Mononuclear cell (primary cell): ENCODE results near the gene SPNS3. TPM values are rescaled to one million over a fixed set of nuclear protein-coding genes. Genes with fewer than 3 reads are reported as not detected.

Experiments used
- H3K27me3 ChIP-seq: 2 replicates; pipeline ENCODE4 v1.6.0; 2011; ENCODE audit warnings: low read length, control low read depth; ENCODE audit not compliant: insufficient read depth
- H3K4me1 ChIP-seq: 2 replicates; pipeline ENCODE4 v1.5.1; 2011; ENCODE audit warnings: mild to moderate bottlenecking, low read length, control low read depth; ENCODE audit not compliant: insufficient read depth
- H3K4me3 ChIP-seq: 2 replicates; pipeline ENCODE4 v1.5.1; 2011; ENCODE audit warnings: mild to moderate bottlenecking, low read length, moderate library complexity
- H3K9me3 ChIP-seq: 2 replicates; pipeline ENCODE4 v1.5.1; 2011; ENCODE audit warnings: low read depth, mild to moderate bottlenecking, control low read depth, low read length
- total RNA-seq: library from RNA; depleted of rRNA; stranded (reverse); fragments of >200 nt; gene quantifications from one replicate; pipeline ENCODE4 v1.2.3, GENCODE V29; 2012

SPNS3 gene
- total RNA-seq, 1 donor = 2.5 TPM

- H3K4me1 ChIP-seq = peaks cover 1% of the 10 kb centered on the region
- no peak overlapping the region for H3K4me3 ChIP-seq
- H3K9me3 ChIP-seq = no peaks in the 10 kb centered on the region
- H3K27me3 ChIP-seq = no peaks in the 10 kb centered on the region
Measured at GRCh38 chr17:4530799-4531730, 97.3 kb downstream of the SPNS3 start.

DNA sequence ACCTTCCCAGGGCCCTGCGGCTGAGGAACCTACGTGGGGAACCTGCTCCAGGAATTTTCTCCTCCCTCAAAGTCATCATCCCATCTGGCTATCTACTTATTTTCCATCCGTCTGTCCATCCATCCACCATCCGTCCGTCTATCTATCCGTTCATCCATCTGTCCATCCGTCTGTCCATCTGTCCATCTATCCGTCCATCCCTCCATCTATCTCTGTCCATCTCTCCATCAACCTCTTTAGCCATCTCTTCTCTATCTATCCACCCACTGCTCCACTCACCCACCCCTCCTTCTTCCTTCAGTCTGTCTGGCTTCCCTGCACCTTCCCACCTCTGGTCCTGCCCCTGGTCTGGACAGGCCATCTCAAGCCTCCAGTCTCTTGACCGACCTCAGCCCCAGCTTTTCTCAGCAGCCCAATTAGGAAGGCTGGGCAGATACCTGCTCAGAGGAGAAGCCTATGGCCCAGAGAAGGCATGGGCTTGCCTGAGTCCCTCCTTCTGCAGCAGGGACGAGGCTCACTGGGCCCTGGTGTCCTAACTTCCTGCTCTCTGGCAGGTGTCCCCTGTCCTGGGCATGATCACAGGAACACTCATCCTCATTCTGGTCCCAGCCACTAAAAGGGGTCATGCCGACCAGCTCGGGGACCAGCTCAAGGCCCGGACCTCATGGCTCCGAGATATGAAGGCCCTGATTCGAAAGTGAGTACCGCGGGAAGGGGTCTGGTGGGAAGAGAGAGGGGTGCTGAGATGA lies 98.4 kb downstream of the SPNS3 start:
- no peaks in the 10 kb centered on the region for H3K27me3 ChIP-seq

GRCh38 chr17:4532860-4533522 lies 99.3 kb downstream of the SPNS3 start:
- H3K9me3 ChIP-seq = no peaks in the 10 kb centered on the region
- no peaks in the 10 kb centered on the region for H3K27me3 ChIP-seq
- no peak overlapping the region for H3K4me3 ChIP-seq
- peaks cover 11% of the 10 kb centered on the region for H3K4me1 ChIP-seq

More for the DNA sequence above, 98.4 kb downstream of the SPNS3 start:
- H3K4me1 ChIP-seq = peaks cover 11% of the 10 kb centered on the region
- no peak overlapping the region for H3K4me3 ChIP-seq
- no peaks in the 10 kb centered on the region for H3K9me3 ChIP-seq

DNA sequence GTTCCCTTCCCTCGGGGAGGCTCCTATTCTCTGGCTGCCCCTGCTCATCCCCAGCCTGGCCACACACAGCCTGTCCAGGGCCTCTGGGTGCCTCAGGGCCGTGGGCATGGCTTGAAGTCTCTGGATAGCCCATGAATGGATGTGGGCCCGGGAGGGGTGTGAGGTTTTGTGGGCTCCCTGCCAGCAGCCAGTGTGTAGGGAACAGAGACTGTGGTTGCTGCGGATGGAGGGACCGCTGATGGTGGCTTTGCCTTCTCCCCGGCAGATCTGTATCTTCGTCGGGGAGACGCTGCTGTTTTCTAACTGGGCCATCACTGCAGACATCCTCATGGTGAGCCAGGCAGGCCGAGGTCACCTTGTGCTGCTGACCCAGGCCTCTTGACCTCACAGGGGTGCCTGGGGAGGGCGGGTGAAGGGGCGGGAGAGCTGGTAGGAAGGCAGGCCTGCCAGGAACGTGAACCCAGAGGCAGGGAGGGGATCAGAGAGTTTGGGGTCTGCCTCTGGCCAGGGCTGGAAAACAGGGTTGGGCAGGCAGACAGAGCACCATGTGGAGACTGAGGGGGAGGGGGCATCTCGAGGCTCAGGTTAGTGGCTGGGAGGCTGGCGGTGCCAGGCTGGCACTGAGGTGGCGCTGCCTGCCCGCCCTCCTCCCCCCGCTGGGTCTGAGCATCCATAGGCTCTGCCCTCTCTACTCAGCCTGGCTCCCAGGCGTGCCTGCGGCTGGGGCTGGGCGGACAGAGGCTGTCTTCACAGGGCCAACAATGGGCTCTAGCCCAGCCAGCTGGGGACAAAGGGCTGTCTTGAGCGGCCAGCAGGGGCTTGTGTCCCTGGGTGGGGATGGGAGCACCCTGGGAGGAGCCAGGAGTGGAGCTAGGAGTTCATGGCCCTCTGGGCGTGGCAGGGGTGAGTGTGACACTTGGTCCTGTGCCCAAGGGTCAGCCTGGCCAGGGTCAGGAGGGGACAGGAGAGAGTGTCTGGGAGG lies 100.1 kb downstream of the SPNS3 start:
- Histone ChIP-seq H3K9me3 (no peaks in the 10 kb centered on the region), H3K4me1 (peaks cover 11% of the 10 kb centered on the region), H3K27me3 (no peaks in the 10 kb centered on the region), H3K4me3 (no peak overlapping the region)

GRCh38 chr17:4534515-4534914 lies 100.8 kb downstream of the SPNS3 start:
- no peaks in the 10 kb centered on the region for H3K9me3 ChIP-seq
- peaks cover 11% of the 10 kb centered on the region for H3K4me1 ChIP-seq
- no peak overlapping the region for H3K4me3 ChIP-seq
- no peaks in the 10 kb centered on the region for H3K27me3 ChIP-seq

- Histone ChIP-seq H3K4me3 (no peak overlapping the region), H3K4me1 (peaks cover 11% of the 10 kb centered on the region), H3K9me3 (no peaks in the 10 kb centered on the region), H3K27me3 (no peaks in the 10 kb centered on the region)
Measured at GRCh38 chr17:4534928-4535666, 101.4 kb downstream of the SPNS3 start.

DNA sequence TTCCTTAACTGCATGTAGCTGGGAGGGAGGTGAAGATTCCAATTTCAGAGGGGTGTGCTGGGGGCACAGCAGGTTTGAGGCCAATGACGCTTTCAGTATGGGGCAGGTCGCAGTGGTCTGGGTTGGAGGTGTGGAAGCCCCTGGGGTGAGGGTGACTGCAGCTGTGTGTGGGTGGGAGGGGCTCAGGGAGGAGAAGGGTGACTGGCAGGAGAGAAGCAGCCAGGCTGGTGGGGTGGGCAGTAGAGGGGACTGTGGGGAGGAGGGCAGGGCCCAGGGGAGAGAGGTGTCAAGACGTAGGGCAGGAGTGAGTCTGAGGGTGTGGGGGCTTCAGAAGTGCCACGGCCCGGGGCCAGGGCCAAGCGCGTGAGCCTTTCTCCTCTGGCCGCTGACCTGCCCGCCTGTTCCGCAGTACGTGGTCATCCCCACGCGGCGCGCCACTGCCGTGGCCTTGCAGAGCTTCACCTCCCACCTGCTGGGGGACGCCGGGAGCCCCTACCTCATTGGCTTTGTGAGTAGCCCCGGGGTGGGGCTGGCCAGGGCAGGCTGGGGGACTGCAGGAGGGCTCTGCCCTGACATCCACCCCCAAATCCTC lies 102.0 kb downstream of the SPNS3 start:
- H3K9me3 ChIP-seq = no peaks in the 10 kb centered on the region
- peaks cover 11% of the 10 kb centered on the region for H3K4me1 ChIP-seq
- no peaks in the 10 kb centered on the region for H3K27me3 ChIP-seq
- H3K4me3 ChIP-seq = no peak overlapping the region

GRCh38 chr17:4536259-4536741 lies 102.6 kb downstream of the SPNS3 start:
- Histone ChIP-seq H3K4me1 (peaks cover 11% of the 10 kb centered on the region), H3K27me3 (no peaks in the 10 kb centered on the region), H3K4me3 (no peak overlapping the region), H3K9me3 (no peaks in the 10 kb centered on the region)

DNA sequence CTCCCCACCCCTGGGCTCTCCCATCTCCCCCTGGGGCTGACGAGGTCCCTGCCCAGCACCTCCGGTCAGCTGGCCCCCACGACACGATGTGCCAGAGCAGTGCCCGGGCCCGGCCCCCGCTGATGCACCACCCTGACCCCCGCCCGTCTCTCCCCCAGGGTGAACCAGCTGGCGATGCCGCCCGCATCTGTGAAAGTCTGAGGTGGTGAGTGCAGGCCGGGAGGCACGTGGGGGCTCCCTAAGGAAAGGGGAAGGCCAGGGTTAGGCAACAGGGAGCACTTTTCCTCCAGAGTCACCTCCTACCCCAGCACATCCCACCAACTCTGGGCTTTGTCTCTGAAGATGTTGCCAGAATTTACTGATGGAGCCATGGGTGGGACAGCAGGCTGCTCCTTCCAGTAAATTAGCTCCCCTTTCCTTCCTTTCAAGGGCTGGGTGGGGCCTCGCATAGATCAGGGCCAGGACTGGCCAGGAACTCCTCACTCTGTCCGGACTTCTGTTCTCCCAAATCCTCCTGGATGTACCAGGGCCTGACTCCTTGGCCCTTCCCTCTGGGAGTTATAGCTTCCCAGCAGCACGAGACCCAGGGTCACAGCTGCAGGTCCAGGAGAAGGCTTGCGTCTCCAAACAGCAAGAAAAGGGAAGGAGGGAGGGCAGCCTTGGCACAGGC lies 103.1 kb downstream of the SPNS3 start:
- Histone ChIP-seq H3K4me1 (peaks cover 11% of the 10 kb centered on the region), H3K9me3 (no peaks in the 10 kb centered on the region), H3K4me3 (no peak overlapping the region), H3K27me3 (no peaks in the 10 kb centered on the region)

Other genes starting within 250 kb of the SPNS3 start
- gene ANKFY1, start 170.0 kb upstream of the SPNS3 start, total RNA-seq = 19.6 TPM
- 76.4 TPM for gene UBE2G1, start 67.3 kb upstream of the SPNS3 start, total RNA-seq
- gene SPNS2, start 64.9 kb downstream of the SPNS3 start, total RNA-seq = 0.10 TPM
- gene MYBBP1A, start 121.4 kb downstream of the SPNS3 start, total RNA-seq = 24.6 TPM
- gene GGT6, start 126.6 kb downstream of the SPNS3 start, total RNA-seq = not detected
- not detected for gene SMTNL2, start 150.6 kb downstream of the SPNS3 start, total RNA-seq
- not detected for gene ALOX15, start 207.7 kb downstream of the SPNS3 start, total RNA-seq